HCT116 (cell line): ENCODE data around the gene SIGMAR1.

Source experiments
- CEBPB ChIP-seq: IDR thresholded peaks from 2 replicates; pipeline ENCODE4 v1.6.1; 2012; ENCODE audit warnings: low read depth
- ELF1 ChIP-seq: IDR thresholded peaks from 2 replicates; pipeline ENCODE4 v1.6.1; 2012; ENCODE audit warnings: low read depth, borderline replicate concordance
- EZH2 ChIP-seq: fragments of 200-600 bp; sonication (generic); IDR thresholded peaks from 2 replicates; pipeline ENCODE4 v1.6.1; 2017; ENCODE audit warnings: antibody characterized with exemption, mixed run types
- EZH2phosphoT487 ChIP-seq: fragments of 200-600 bp; IDR thresholded peaks from 2 replicates; pipeline ENCODE4 v1.6.1; 2018; ENCODE audit warnings: antibody characterized with exemption, borderline replicate concordance
- POLR2A ChIP-seq: IDR thresholded peaks from 2 replicates; pipeline ENCODE4 v1.7.0; 2011; ENCODE audit warnings: borderline replicate concordance; ENCODE audit not compliant: insufficient read depth, insufficient read length; ENCODE audit errors: extremely low read depth
- POLR2AphosphoS5 ChIP-seq: IDR thresholded peaks from 2 replicates; pipeline ENCODE4 v1.6.1; 2011; ENCODE audit warnings: mild to moderate bottlenecking, low read depth, low read length, moderate library complexity
- SIN3A ChIP-seq: IDR thresholded peaks from 2 replicates; pipeline ENCODE4 v1.6.1; 2012; ENCODE audit warnings: low read depth
- TF ChIP-seq, protein P1 (sequence below), 3 experiments: fragments of 200-600 bp in 1 of 3; sonication (generic) in 1 of 3; IDR thresholded peaks in 2 of 3; conservative IDR thresholded peaks in 1 of 3; 2 replicates each; pipeline ENCODE4 v1.5.1; 2012 to 2017; ENCODE audit warnings: low read depth in 2 of 3, low read length in 2 of 3, antibody characterized with exemption in 1 of 3, borderline replicate concordance in 1 of 3, control low read depth in 1 of 3, mild to moderate bottlenecking in 1 of 3, mixed read lengths in 1 of 3, mixed run types in 1 of 3, moderate library complexity in 1 of 3; ENCODE audit not compliant: insufficient read depth in 1 of 3
- TF ChIP-seq, protein P2 (sequence below): IDR thresholded peaks from 2 replicates; pipeline ENCODE4 v1.6.1; 2012

DNA sequence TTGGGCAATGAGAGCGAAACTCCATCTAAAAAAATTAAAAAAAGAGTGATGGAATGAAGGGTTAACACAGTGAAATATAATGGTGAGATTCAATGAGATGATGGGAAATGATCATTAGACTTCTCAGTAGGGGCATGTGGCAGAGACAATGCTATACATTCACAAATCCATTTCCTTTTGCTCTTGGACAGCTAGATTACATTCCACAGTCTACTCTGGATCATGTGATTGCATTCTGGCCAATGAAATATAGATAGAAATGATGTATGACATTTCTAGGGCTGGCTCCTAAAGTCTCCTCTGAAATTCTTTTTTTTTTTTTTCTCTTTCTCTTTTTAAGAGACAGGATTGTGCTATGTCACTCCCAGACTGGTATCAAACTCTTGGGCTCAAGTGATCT, 5.1 kb upstream of the SIGMAR1 start:
- no peak for TF ChIP-seq POLR2A
- TF ChIP-seq, protein P1, sequence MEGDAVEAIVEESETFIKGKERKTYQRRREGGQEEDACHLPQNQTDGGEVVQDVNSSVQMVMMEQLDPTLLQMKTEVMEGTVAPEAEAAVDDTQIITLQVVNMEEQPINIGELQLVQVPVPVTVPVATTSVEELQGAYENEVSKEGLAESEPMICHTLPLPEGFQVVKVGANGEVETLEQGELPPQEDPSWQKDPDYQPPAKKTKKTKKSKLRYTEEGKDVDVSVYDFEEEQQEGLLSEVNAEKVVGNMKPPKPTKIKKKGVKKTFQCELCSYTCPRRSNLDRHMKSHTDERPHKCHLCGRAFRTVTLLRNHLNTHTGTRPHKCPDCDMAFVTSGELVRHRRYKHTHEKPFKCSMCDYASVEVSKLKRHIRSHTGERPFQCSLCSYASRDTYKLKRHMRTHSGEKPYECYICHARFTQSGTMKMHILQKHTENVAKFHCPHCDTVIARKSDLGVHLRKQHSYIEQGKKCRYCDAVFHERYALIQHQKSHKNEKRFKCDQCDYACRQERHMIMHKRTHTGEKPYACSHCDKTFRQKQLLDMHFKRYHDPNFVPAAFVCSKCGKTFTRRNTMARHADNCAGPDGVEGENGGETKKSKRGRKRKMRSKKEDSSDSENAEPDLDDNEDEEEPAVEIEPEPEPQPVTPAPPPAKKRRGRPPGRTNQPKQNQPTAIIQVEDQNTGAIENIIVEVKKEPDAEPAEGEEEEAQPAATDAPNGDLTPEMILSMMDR (IDR thresholded peaks at IDR 0.05 in 2 of 3, conservative IDR thresholded peaks at IDR 0.05 in 1 of 3; ENCODE audit: borderline replicate concordance in 1 of 3, insufficient read depth in 1 of 3, low read depth in 2 of 3, low read length in 2 of 3), result no peak
- TF ChIP-seq, protein P2, sequence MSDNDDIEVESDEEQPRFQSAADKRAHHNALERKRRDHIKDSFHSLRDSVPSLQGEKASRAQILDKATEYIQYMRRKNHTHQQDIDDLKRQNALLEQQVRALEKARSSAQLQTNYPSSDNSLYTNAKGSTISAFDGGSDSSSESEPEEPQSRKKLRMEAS, result no peak
- TF ChIP-seq CEBPB, result no peak
- no peak for TF ChIP-seq POLR2AphosphoS5
- TF ChIP-seq EZH2phosphoT487, result no peak
- TF ChIP-seq SIN3A, result no peak
- no peak for TF ChIP-seq EZH2
- no peak for TF ChIP-seq ELF1
